Skeletal muscle tissue (tissue), 4 donors: Measurements from ENCODE around the gene RIMBP2. TPM values are rescaled to one million over a fixed set of nuclear protein-coding genes. Genes with fewer than 3 reads are reported as not detected.

ENCODE experiments used
- H3K27ac ChIP-seq: one replicate; pipeline ENCODE4 v1.7.0; 2013; ENCODE audit warnings: mild to moderate bottlenecking, low read depth, low read length, inconsistent platforms
- H3K27me3 ChIP-seq, 3 donors: one replicate each; pipeline ENCODE4 v1.7.0; 2013; ENCODE audit warnings: low read length in 3 of 3; ENCODE audit not compliant: control insufficient read depth in 3 of 3, insufficient read depth in 3 of 3
- H3K36me3 ChIP-seq, 3 donors: one replicate each; pipeline ENCODE4 v1.7.0; 2013; ENCODE audit warnings: low read length in 3 of 3; ENCODE audit not compliant: control insufficient read depth in 3 of 3, insufficient read depth in 3 of 3
- H3K4me1 ChIP-seq, 3 donors: one replicate each; pipeline ENCODE4 v1.7.0; 2013; ENCODE audit warnings: low read length in 3 of 3, mild to moderate bottlenecking in 3 of 3; ENCODE audit not compliant: control insufficient read depth in 3 of 3, insufficient read depth in 3 of 3
- H3K4me3 ChIP-seq, 3 donors: one replicate each; pipeline ENCODE4 v1.7.0; 2013; ENCODE audit warnings: low read length in 3 of 3
- H3K9ac ChIP-seq, 3 donors: one replicate each; pipeline ENCODE4 v1.7.0; 2013; ENCODE audit warnings: low read length in 3 of 3, mild to moderate bottlenecking in 3 of 3, moderate library complexity in 2 of 3, low read depth in 1 of 3
- H3K9me3 ChIP-seq, 3 donors: one replicate each; pipeline ENCODE4 v1.7.0; 2013; ENCODE audit warnings: low read length in 3 of 3; ENCODE audit not compliant: control insufficient read depth in 3 of 3
- total RNA-seq: library from RNA; depleted of rRNA; stranded (reverse); fragments of >200 nt; gene quantifications from one replicate; pipeline ENCODE4 v1.2.3, GENCODE V29; 2014
- donor health status: Osteomylitis.

The RIMBP2 gene
- total RNA-seq, 1 donor from 2014 or later, result 2.6 TPM

- Histone ChIP-seq H3K4me1 (peaks cover 0 to 2% (median under 1%) of the 10 kb centered on the region in 3 donors), H3K9me3 (peaks cover 3 to 9% (median 5%) of the 10 kb centered on the region in 3 donors), H3K36me3 (no peaks in the 10 kb centered on the region), H3K27ac (no peak overlapping the region), H3K27me3 (peaks cover 3 to 16% (median 12%) of the 10 kb centered on the region in 3 donors), H3K9ac (no peak overlapping the region), H3K4me3 (no peak overlapping the region)
These were observed 87.8 kb downstream of the RIMBP2 start for GRCh38 chr12:130628304-130628703.

DNA sequence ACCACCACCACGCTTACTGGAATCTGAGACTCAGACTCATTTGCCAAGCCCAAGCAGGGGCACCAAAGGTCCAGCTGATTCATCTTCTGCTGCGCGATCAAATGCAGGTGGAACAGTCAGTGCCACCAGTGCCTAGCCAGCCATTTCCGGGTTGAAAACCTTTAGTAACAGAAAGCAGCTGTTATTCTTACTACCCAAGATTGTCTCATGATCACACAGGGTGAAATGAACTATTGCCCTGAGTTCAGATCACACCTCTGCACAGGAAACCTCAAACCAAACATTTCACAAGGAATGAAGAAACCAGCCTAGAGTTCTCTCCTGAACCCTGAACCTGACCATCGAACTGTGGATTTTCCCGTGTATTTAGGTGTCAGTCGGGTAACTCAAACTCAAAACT, 88.9 kb downstream of the RIMBP2 start:
- H3K9ac ChIP-seq, result no peak overlapping the region
- no peak overlapping the region for H3K4me3 ChIP-seq
- no peaks in the 10 kb centered on the region for H3K36me3 ChIP-seq

DNA sequence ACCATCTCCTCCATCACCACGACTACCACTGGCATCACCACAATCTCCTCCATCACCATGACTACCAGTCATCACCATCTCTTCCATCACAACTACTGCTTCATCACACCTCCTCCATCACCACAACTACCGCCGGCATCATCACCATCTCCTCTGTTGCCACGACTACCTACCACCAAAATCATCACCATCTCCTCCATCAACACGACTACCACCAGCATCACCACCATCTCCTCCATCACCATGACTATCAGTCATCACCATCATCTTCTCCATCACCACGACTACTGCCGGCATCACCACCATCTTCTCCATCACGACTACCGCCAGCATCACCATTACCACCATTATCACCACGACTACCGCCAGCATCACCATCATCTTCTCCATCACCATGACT, 89.5 kb downstream of the RIMBP2 start:
- no peaks in the 10 kb centered on the region for H3K4me1 ChIP-seq
- H3K9me3 ChIP-seq, result peaks cover 5 to 9% (median 6%) of the 10 kb centered on the region in 3 donors
- no peaks in the 10 kb centered on the region for H3K36me3 ChIP-seq

More for the DNA sequence above, 88.9 kb downstream of the RIMBP2 start:
- H3K27ac ChIP-seq, result no peak overlapping the region
- no peaks in the 10 kb centered on the region for H3K4me1 ChIP-seq
- peaks cover 5 to 9% (median 6%) of the 10 kb centered on the region in 3 donors for H3K9me3 ChIP-seq
- peaks cover 3 to 7% (median 5%) of the 10 kb centered on the region in 3 donors for H3K27me3 ChIP-seq

DNA sequence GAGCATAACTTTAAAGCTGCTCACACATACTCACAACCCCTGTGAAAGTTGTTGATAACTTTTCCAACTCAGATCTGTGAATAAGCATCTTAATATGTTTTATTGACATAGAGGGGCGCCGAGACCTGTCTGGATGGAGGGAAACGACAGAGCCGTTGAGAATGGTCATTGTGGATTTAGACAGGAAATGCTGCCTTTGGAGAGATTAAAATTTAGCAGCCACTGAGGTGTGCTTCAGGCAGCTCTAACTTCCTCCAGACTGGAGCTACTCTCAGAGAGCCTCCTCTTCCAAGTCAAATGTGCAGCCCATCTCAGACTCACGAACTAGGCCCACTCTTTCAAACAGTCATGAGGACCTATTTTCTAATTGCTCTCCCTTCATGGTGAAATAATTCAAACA, 90.9 kb downstream of the RIMBP2 start:
- H3K4me3 ChIP-seq, result no peak overlapping the region
- H3K9me3 ChIP-seq, result peaks cover 5 to 9% (median 5%) of the 10 kb centered on the region in 3 donors
- H3K4me1 ChIP-seq, result no peaks in the 10 kb centered on the region
- H3K27me3 ChIP-seq, result peaks cover 0 to 3% (median 2%) of the 10 kb centered on the region in 3 donors
- no peak overlapping the region for H3K27ac ChIP-seq
- H3K36me3 ChIP-seq, result no peaks in the 10 kb centered on the region
- no peak overlapping the region for H3K9ac ChIP-seq

More for the DNA sequence above, 89.5 kb downstream of the RIMBP2 start:
- no peak overlapping the region for H3K27ac ChIP-seq
- no peak overlapping the region for H3K4me3 ChIP-seq
- peaks cover 2 to 3% (median 3%) of the 10 kb centered on the region in 3 donors for H3K27me3 ChIP-seq
- H3K9ac ChIP-seq, result no peak overlapping the region

GRCh38 chr12:130622803-130623202, 93.3 kb downstream of the RIMBP2 start:
- Histone ChIP-seq H3K27ac (no peak overlapping the region), H3K9ac (no peak overlapping the region), H3K4me1 (no peaks in the 10 kb centered on the region), H3K27me3 (no peaks in the 10 kb centered on the region), H3K4me3 (peak overlapping the region in 1 of 3 donors; percentile 45), H3K9me3 (peaks cover 5 to 9% (median 5%) of the 10 kb centered on the region in 3 donors), H3K36me3 (no peaks in the 10 kb centered on the region)

DNA sequence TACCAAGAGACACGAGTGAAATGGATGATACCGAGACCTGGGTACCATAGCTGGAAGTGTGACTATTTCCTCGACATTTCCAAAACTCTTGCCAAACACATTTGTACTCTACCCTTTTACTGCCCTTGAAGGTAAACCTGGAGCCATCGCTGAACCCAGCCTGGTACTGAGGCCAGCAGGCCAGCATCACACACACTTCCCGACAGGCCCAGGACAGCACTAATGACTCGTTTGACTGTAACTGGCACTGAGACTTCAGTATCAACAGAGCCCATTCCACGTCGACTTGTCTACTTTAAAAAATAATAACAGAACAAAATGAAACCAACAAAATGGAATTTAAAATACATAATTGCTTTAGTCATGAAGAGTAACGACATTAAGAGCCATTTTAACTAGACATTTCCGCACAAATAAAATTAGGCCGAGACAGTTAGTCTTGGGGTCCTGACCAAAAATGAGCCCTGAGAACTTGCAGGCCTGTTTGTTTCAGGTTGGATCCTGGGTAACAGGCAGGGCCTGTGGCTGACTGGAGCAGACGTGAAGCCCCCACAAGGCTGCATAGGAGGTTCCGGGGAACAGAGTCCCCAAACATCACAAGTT, 94.3 kb downstream of the RIMBP2 start:
- Histone ChIP-seq H3K9me3 (peaks cover 4 to 7% (median 5%) of the 10 kb centered on the region in 3 donors), H3K36me3 (no peaks in the 10 kb centered on the region), H3K4me1 (no peaks in the 10 kb centered on the region), H3K4me3 (no peak overlapping the region), H3K9ac (no peak overlapping the region), H3K27ac (no peak overlapping the region), H3K27me3 (no peaks in the 10 kb centered on the region)

DNA sequence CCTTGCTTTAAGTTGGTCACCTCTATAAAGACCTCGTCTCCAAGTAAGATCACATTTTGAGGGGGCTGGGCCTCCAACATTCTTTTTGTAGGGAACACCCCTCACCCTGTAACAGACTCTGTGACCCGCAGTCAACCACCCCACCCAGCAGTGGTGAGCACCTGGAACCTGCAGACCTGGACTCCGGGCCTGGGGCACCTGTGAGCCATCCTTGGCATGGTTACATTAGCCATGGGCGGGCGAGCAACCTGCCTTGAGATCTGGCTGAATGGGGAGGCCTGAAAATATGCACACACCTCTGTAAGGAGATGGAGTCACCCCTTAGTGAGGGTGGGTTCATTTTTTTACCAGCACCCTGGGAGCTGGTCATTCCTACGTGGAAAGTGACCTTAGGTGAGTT, 95.3 kb downstream of the RIMBP2 start:
- Histone ChIP-seq H3K36me3 (no peaks in the 10 kb centered on the region), H3K4me3 (no peak overlapping the region), H3K27me3 (no peaks in the 10 kb centered on the region), H3K4me1 (no peaks in the 10 kb centered on the region), H3K9me3 (peaks cover 0 to 5% (median 4%) of the 10 kb centered on the region in 3 donors), H3K27ac (no peak overlapping the region), H3K9ac (no peak overlapping the region)

DNA sequence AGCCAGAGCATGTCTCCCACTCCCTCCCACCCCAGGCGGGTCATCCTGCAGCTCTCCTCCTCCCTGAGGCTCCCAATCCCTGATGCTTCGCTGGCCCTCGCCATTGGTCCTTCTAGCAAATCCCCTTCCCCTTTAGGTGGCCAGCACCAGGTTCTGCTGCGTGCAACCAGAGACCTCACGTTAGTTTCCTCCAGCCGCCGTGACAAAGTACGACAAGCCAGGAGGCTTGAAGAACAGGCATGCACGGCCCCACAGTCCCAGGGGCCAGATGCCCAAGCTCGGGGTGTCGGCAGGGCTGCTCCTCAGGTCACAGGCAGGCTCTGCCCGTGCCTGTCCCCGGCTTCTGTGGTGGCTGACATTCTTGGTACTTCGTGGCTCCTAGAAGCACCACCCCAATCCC, 95.8 kb downstream of the RIMBP2 start:
- Histone ChIP-seq H3K4me3 (no peak overlapping the region), H3K4me1 (no peaks in the 10 kb centered on the region), H3K9me3 (peaks cover 0 to 5% (median 4%) of the 10 kb centered on the region in 3 donors), H3K36me3 (no peaks in the 10 kb centered on the region), H3K27me3 (no peaks in the 10 kb centered on the region), H3K27ac (no peak overlapping the region), H3K9ac (no peak overlapping the region)

DNA sequence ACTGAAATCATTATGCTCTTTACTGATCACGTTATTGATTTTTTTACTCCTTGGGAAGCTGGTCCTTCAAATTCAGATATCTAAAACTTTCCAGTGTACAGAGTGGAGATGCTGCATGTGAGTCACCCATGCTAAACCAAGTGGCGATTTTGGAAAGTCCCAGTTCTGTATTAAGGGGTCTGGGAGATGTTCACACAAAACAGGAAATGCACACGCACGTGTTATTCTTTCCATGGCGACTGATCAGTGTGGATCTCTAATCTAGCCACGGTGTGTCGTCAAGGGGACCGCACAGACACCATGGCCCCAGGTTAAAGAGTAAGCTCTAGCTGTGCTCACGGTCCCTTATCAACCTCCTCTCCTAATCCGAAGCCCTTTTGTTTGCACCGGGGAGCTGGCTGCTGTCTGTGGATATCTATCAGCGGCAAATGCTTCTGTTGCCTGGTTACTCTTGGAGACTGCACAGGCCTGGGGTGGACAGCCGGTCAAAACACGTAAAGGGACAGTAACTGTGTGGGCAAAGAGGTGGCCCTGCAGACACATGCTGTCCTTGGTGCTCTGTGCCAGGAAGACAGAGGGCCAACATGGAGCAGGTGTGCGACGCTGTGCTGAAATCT, 96.6 kb downstream of the RIMBP2 start:
- Histone ChIP-seq H3K9me3 (peaks cover 0 to 5% (median 4%) of the 10 kb centered on the region in 3 donors), H3K4me3 (no peak overlapping the region), H3K36me3 (no peaks in the 10 kb centered on the region), H3K27ac (no peak overlapping the region), H3K27me3 (no peaks in the 10 kb centered on the region), H3K4me1 (no peaks in the 10 kb centered on the region), H3K9ac (no peak overlapping the region)

GRCh38 chr12:130617219-130617618, 98.9 kb downstream of the RIMBP2 start:
- Histone ChIP-seq H3K9me3 (peaks cover 0 to 3% (median 0%) of the 10 kb centered on the region in 3 donors), H3K27me3 (peaks cover 0 to 2% (median 0%) of the 10 kb centered on the region in 3 donors), H3K9ac (no peak overlapping the region), H3K27ac (no peak overlapping the region), H3K4me1 (no peaks in the 10 kb centered on the region), H3K4me3 (no peak overlapping the region), H3K36me3 (no peaks in the 10 kb centered on the region)
